ENCODE results near the gene MPPED2.

MPPED2 gene

DNA sequence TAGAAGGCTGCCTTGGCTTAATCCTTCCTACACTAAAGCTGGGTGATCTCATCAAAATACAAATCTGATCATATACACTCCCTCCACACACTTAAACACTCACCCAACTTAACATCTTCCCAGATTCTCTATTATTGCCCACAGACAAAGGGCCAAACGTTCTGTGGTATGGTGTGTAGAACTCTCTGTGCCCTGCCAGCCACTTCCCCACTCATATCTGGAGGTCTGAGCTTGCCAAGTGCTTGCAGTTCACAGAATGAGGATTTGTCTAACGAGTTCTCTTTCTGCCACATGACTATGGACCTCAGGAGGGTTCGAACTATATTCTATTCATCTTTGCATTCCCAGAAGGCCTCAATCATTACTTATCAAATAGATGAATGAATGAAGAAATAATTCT is 77.6 kb downstream of the MPPED2 start:
- Histone ChIP-seq H3K9me3 (ENCODE audit: control insufficient read depth, insufficient read depth, low read length) (no peaks in the 10 kb centered on the region), H3K36me3 (ENCODE audit: control insufficient read depth, insufficient read depth, low read length) (no peaks in the 10 kb centered on the region), H3K4me1 (ENCODE audit: control insufficient read depth, insufficient read depth, low read length) (no peaks in the 10 kb centered on the region), H3K27me3 (ENCODE audit: control insufficient read depth, insufficient read depth, low read length) (no peaks in the 10 kb centered on the region), H3K4me3 (ENCODE audit: low read length) (no peak overlapping the region), H3K27ac (ENCODE audit: low read length) (no peak overlapping the region)
- DNase-seq (ENCODE audit: low read depth, low spot score), result no peak
- no CpG with 5 or more reads among the region's 3 CpGs for WGBS (ENCODE audit: insufficient coverage, insufficient read length)

DNA sequence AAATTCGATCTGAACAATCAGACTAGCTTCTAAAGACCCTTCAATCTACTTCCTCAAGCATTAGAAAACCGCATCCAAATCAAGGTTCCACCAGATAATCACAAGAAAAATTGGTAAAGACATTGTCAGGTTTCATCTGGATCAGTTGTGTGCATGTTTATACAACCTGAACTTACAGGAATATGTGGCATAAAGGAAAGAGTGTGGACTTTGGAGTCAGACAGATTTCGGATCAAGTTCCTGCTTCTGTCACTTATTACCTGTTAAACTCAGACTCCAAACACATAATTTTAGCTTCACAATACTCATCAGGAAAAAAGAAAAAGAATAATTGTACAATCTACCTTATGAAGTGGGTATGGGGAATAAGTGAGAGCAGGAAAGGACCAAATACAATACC is 80.5 kb downstream of the MPPED2 start:
- WGBS (ENCODE audit: insufficient coverage, insufficient read length), result no CpG with 5 or more reads among the region's 3 CpGs
- DNase-seq (ENCODE audit: low read depth, low spot score), result no peak

DNA sequence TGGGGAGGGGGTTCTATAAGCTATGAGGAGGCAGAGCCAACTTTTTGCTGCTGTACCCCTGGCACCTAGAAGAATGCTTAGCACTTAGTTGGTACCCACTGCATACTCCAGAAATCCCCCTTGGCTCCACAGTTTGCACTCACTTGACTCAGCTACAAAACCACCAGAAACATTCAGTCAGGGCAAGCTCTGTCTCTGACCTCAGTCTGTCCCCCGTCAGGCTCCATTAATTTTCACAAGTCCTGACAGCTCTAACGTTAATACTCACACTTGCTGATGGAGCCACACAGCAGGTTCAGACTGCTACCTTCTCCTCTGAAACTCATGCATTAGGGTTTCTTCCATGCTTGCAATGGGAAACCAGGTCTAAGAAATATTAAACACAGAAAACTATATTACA is 81.7 kb downstream of the MPPED2 start:
- Histone ChIP-seq H3K4me3 (ENCODE audit: low read length) (no peak overlapping the region), H3K4me1 (ENCODE audit: control insufficient read depth, insufficient read depth, low read length) (no peaks in the 10 kb centered on the region), H3K27me3 (ENCODE audit: control insufficient read depth, insufficient read depth, low read length) (no peaks in the 10 kb centered on the region), H3K27ac (ENCODE audit: low read length) (no peak overlapping the region), H3K9me3 (ENCODE audit: control insufficient read depth, insufficient read depth, low read length) (no peaks in the 10 kb centered on the region), H3K36me3 (ENCODE audit: control insufficient read depth, insufficient read depth, low read length) (no peaks in the 10 kb centered on the region)
- WGBS (ENCODE audit: insufficient coverage, insufficient read length), result no CpG with 5 or more reads among the region's 2 CpGs
- no peak for DNase-seq (ENCODE audit: low read depth, low spot score)

More for the DNA sequence above, 80.5 kb downstream of the MPPED2 start:
- Histone ChIP-seq H3K4me3 (ENCODE audit: low read length) (no peak overlapping the region), H3K9me3 (ENCODE audit: control insufficient read depth, insufficient read depth, low read length) (no peaks in the 10 kb centered on the region), H3K27me3 (ENCODE audit: control insufficient read depth, insufficient read depth, low read length) (no peaks in the 10 kb centered on the region), H3K27ac (ENCODE audit: low read length) (no peak overlapping the region), H3K4me1 (ENCODE audit: control insufficient read depth, insufficient read depth, low read length) (no peaks in the 10 kb centered on the region), H3K36me3 (ENCODE audit: control insufficient read depth, insufficient read depth, low read length) (no peaks in the 10 kb centered on the region)

DNA sequence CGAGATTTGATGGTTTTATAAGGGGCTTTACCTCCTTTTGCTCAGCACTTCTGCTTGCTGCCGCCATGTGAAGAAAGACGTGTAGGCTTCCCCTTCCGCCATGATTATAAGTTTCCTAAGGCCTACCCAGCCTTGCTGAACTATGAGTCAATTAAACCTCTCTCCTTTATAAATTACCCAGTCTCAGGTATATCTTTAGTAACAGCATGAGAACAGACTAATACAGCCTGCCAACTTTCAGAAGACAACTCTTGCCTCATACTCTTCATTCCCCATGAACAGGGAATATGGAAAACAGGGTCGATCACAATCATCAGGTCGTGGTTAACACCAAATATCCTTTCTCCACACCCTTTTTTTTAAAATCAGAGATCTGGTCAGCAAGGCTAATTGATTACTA is 83.0 kb downstream of the MPPED2 start:
- no peaks in the 10 kb centered on the region for H3K9me3 ChIP-seq (ENCODE audit: control insufficient read depth, insufficient read depth, low read length)
- no peak overlapping the region for H3K27ac ChIP-seq (ENCODE audit: low read length)
- H3K4me3 ChIP-seq (ENCODE audit: low read length), result no peak overlapping the region
- H3K4me1 ChIP-seq (ENCODE audit: control insufficient read depth, insufficient read depth, low read length), result no peaks in the 10 kb centered on the region
- H3K36me3 ChIP-seq (ENCODE audit: control insufficient read depth, insufficient read depth, low read length), result no peaks in the 10 kb centered on the region
- no peak for DNase-seq (ENCODE audit: low read depth, low spot score)
- no peaks in the 10 kb centered on the region for H3K27me3 ChIP-seq (ENCODE audit: control insufficient read depth, insufficient read depth, low read length)
- no CpG with 5 or more reads among the region's 6 CpGs for WGBS (ENCODE audit: insufficient coverage, insufficient read length)

DNA sequence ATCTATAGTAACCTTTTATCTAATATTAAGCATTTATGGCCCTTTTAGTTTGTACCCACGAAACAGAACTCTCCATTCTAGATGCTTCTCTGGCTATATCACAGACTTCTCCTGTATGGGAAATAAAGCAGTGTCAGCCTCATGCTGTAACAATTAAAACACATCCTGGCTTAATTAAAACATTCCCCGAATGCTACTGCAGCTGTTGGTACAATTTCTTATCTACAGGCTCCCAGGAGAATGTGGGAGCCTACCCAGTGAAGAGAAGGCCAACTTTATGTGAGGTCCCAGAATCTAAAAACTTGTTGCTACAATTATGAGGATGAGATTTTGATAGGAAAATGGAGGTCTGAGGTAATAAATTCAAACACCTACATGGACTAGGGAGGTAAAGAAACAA is 83.8 kb downstream of the MPPED2 start:
- Histone ChIP-seq H3K27me3 (ENCODE audit: control insufficient read depth, insufficient read depth, low read length) (no peaks in the 10 kb centered on the region), H3K27ac (ENCODE audit: low read length) (no peak overlapping the region), H3K9me3 (ENCODE audit: control insufficient read depth, insufficient read depth, low read length) (no peaks in the 10 kb centered on the region), H3K4me1 (ENCODE audit: control insufficient read depth, insufficient read depth, low read length) (no peaks in the 10 kb centered on the region), H3K36me3 (ENCODE audit: control insufficient read depth, insufficient read depth, low read length) (no peaks in the 10 kb centered on the region), H3K4me3 (ENCODE audit: low read length) (no peak overlapping the region)
- DNase-seq (ENCODE audit: low read depth, low spot score), result no peak
- WGBS (ENCODE audit: insufficient coverage, insufficient read length), result no CpG with 5 or more reads among the region's 2 CpGs

DNA sequence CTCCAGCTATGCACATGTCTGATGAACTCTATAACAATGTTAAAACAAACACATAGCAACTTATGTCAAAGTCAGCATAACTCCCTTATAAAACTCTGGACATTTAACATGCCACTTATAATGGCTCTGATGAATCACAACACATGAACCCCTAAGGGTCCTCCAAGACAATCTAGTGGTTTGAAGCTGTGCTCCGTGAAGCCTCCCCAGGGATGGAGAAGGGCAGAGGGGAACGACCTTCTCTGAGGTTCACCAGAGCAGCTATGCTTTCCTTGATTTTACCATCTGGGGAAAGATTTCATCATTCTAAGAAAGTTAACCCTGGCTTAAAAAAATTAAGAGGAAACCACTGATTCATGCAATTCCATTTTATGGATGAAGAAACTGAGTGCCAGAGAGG is 84.4 kb downstream of the MPPED2 start:
- Histone ChIP-seq H3K27ac (ENCODE audit: low read length) (no peak overlapping the region), H3K4me1 (ENCODE audit: control insufficient read depth, insufficient read depth, low read length) (no peaks in the 10 kb centered on the region), H3K27me3 (ENCODE audit: control insufficient read depth, insufficient read depth, low read length) (no peaks in the 10 kb centered on the region), H3K36me3 (ENCODE audit: control insufficient read depth, insufficient read depth, low read length) (no peaks in the 10 kb centered on the region), H3K9me3 (ENCODE audit: control insufficient read depth, insufficient read depth, low read length) (no peaks in the 10 kb centered on the region), H3K4me3 (ENCODE audit: low read length) (no peak overlapping the region)
- DNase-seq (ENCODE audit: low read depth, low spot score), result no peak
- WGBS (ENCODE audit: insufficient coverage, insufficient read length), result no CpG with 5 or more reads among the region's 2 CpGs

DNA sequence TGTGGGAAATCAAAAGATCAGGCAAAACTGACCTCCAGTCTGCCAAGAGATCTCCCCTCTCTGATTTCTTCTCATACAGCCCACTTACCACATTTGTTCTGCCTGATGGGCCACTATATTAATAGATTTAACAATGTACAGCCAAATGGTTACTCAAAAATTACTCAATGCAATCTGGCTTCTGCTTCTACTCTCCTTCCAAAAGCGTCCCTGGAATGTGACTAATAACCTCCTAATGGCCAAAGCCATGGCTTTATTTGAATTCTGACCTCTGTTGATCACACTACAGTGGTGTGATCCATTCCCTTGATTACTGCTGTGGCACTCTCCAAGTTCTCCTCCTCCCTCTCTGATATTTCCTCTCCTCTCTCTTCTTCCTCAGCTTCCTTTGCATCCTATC is 86.2 kb downstream of the MPPED2 start:
- Histone ChIP-seq H3K27me3 (ENCODE audit: control insufficient read depth, insufficient read depth, low read length) (no peaks in the 10 kb centered on the region), H3K4me3 (ENCODE audit: low read length) (no peak overlapping the region), H3K4me1 (ENCODE audit: control insufficient read depth, insufficient read depth, low read length) (no peaks in the 10 kb centered on the region), H3K9me3 (ENCODE audit: control insufficient read depth, insufficient read depth, low read length) (no peaks in the 10 kb centered on the region), H3K36me3 (ENCODE audit: control insufficient read depth, insufficient read depth, low read length) (no peaks in the 10 kb centered on the region), H3K27ac (ENCODE audit: low read length) (no peak overlapping the region)
- WGBS (ENCODE audit: insufficient coverage, insufficient read length), result no CpG with 5 or more reads among the region's 1 CpG
- DNase-seq (ENCODE audit: low read depth, low spot score), result no peak

DNA sequence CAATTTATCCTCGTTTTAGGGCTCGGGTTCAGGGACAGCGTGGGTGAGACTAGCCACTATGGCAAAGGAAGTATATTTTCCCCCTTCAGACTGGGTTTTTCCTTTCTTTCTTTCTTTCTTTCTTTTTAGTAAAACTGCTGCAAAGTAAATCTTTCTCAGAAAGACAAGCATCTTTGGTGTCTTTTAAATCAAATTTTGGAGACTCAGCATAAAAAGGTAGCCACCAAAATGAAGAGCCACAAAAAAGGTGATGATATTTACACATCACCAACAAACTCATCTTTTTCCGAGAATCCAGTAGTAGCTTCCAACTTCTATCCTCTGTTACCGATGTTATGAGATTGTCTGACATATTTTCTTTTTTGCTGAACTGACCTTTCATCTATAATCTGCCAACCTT is 88.6 kb downstream of the MPPED2 start:
- H3K36me3 ChIP-seq (ENCODE audit: control insufficient read depth, insufficient read depth, low read length), result no peaks in the 10 kb centered on the region
- H3K4me3 ChIP-seq (ENCODE audit: low read length), result no peak overlapping the region
- no peaks in the 10 kb centered on the region for H3K27me3 ChIP-seq (ENCODE audit: control insufficient read depth, insufficient read depth, low read length)
- DNase-seq (ENCODE audit: low read depth, low spot score), result no peak
- H3K9me3 ChIP-seq (ENCODE audit: control insufficient read depth, insufficient read depth, low read length), result no peaks in the 10 kb centered on the region
- no peaks in the 10 kb centered on the region for H3K4me1 ChIP-seq (ENCODE audit: control insufficient read depth, insufficient read depth, low read length)
- H3K27ac ChIP-seq (ENCODE audit: low read length), result no peak overlapping the region
- no CpG with 5 or more reads among the region's 5 CpGs for WGBS (ENCODE audit: insufficient coverage, insufficient read length)

DNA sequence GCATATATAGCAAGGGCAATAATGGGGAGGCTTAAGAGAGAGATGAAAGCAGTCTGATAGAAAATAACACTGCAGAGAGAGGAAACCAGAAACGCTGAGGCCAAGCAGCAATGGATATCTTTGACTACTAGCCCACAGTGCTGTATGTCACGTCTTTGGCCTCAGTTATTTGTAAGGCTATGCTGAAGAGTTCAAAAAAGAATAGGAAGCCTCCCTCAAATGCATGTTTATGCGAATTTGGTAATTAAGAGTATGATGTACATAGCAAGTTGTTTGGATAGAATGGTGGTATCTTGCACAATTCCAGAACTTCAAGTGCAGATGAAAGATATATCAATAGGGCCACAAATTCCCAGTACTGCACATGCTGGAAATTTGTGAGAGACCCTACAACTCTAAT is 89.2 kb downstream of the MPPED2 start:
- Histone ChIP-seq H3K4me3 (ENCODE audit: low read length) (no peak overlapping the region), H3K36me3 (ENCODE audit: control insufficient read depth, insufficient read depth, low read length) (no peaks in the 10 kb centered on the region), H3K9me3 (ENCODE audit: control insufficient read depth, insufficient read depth, low read length) (no peaks in the 10 kb centered on the region), H3K27me3 (ENCODE audit: control insufficient read depth, insufficient read depth, low read length) (no peaks in the 10 kb centered on the region), H3K4me1 (ENCODE audit: control insufficient read depth, insufficient read depth, low read length) (no peaks in the 10 kb centered on the region), H3K27ac (ENCODE audit: low read length) (no peak overlapping the region)
- no peak for DNase-seq (ENCODE audit: low read depth, low spot score)
- no CpG with 5 or more reads among the region's 3 CpGs for WGBS (ENCODE audit: insufficient coverage, insufficient read length)

DNA sequence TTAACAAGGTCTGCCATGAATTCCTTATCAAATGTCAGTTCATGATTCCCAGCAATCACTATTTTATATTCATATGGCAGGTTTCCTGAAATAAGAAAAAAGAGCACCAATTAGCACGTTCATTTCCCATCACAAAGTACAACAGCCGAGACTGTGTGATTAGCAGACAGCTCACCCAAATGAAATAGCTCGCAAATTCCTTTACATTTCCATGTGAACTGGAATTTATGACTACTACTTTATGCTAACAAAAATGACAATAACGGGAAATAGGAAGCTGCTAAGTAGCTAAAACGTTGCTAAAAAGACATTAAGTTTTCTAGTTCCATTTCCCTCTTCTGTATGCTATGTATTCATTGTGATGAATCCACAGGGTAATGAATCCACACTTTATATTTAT is 90.7 kb downstream of the MPPED2 start:
- no peak overlapping the region for H3K27ac ChIP-seq (ENCODE audit: low read length)
- no peaks in the 10 kb centered on the region for H3K36me3 ChIP-seq (ENCODE audit: control insufficient read depth, insufficient read depth, low read length)
- H3K9me3 ChIP-seq (ENCODE audit: control insufficient read depth, insufficient read depth, low read length), result no peaks in the 10 kb centered on the region
- WGBS (ENCODE audit: insufficient coverage, insufficient read length), result no CpG with 5 or more reads among the region's 5 CpGs
- no peaks in the 10 kb centered on the region for H3K4me1 ChIP-seq (ENCODE audit: control insufficient read depth, insufficient read depth, low read length)
- no peak overlapping the region for H3K4me3 ChIP-seq (ENCODE audit: low read length)
- no peaks in the 10 kb centered on the region for H3K27me3 ChIP-seq (ENCODE audit: control insufficient read depth, insufficient read depth, low read length)
- no peak for DNase-seq (ENCODE audit: low read depth, low spot score)

DNA sequence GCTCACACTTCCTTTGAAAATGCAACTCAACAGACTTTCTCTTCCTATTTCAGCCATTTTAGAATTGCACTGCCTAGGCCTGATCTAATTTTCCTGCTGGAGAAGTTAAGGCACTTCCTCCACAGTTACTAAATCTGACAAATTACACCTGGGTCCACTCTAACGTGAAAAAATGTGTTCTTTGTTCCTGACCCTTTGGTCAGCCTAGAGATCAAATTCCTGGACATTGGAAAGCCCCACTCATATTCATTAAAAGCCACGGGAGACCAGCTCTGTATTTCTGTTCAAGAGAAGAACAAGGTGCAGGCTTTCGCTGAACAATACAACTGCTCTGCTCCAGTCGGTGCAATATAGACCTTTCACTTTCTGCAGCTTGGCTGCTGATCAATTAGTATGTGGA is 96.6 kb downstream of the MPPED2 start:
- no peak for DNase-seq (ENCODE audit: low read depth, low spot score)
- Histone ChIP-seq H3K27ac (ENCODE audit: low read length) (no peak overlapping the region), H3K9me3 (ENCODE audit: control insufficient read depth, insufficient read depth, low read length) (no peaks in the 10 kb centered on the region), H3K4me1 (ENCODE audit: control insufficient read depth, insufficient read depth, low read length) (no peaks in the 10 kb centered on the region), H3K27me3 (ENCODE audit: control insufficient read depth, insufficient read depth, low read length) (no peaks in the 10 kb centered on the region), H3K36me3 (ENCODE audit: control insufficient read depth, insufficient read depth, low read length) (no peaks in the 10 kb centered on the region), H3K4me3 (ENCODE audit: low read length) (no peak overlapping the region)
- WGBS (ENCODE audit: insufficient coverage, insufficient read length), result no CpG with 5 or more reads among the region's 4 CpGs

Measured in iPS DF 6.9 (cell line).